ENCODE data around the gene OLFML3. TPM values are rescaled to one million over a fixed set of nuclear protein-coding genes. Genes with fewer than 3 reads are reported as not detected.

The OLFML3 gene
- 0.16 TPM in 1 of 2 replicates, not detected in the other for total RNA-seq (2014; rRNA removed; shearing (Covaris generic))
- 0.18 and 0.42 TPM in 2 replicates for polyA plus RNA-seq (2015; cell fraction: cytosol; rRNA removed)
- polyA plus RNA-seq (2015; cell fraction: nucleus; rRNA removed), result 0.23 and 0.39 TPM in 2 replicates

GRCh38 chr1:113978863-113979702, at the start of gene OLFML3:
TSS of gene OLFML3 (plus strand) at chr1:113979474. CDS start at chr1:113979517, 43 bp downstream.
- DNase-seq (ENCODE audit: low read depth, low spot score), result peak; percentile 83
- in situ Hi-C loops (cut with HindIII; ENCODE audit: low pct_unique_long_range_greater_than_20kb, low sequenced_read_pairs), result no loop called here

- DNase-seq (ENCODE audit: low read depth, low spot score), result peak; percentile 9
- in situ Hi-C loops (cut with HindIII; ENCODE audit: low pct_unique_long_range_greater_than_20kb, low sequenced_read_pairs), result no loop called here
These were observed 49.4 kb upstream of the OLFML3 start for GRCh38 chr1:113929750-113930498.

GRCh38 chr1:113930499-113931161, 48.6 kb upstream of the OLFML3 start:
- peak; percentile 25 for DNase-seq (ENCODE audit: low read depth, low spot score)
- in situ Hi-C loops (cut with HindIII; ENCODE audit: low pct_unique_long_range_greater_than_20kb, low sequenced_read_pairs), result no loop called here

DNA sequence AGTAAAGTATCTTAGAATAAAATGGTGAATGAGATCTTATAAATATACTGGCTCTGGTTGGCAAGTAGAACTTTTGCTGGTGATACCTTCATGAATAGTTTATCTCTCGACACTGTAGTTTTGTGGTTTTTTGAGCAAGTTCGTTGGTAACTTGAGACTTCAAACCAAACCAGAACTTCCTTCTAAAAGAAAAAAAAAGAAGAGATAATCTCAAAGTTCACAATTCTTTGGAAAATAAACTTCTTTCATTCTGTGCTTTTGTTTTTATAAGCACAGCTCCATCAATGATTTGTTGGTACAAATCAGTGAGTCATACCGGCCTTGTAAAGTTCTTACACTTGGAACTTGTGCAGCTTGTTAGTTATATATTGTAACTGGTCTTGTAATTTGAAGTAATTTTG, 47.8 kb upstream of the OLFML3 start:
- in situ Hi-C loops (cut with HindIII; ENCODE audit: low pct_unique_long_range_greater_than_20kb, low sequenced_read_pairs), result no loop called here
- no peak for DNase-seq (ENCODE audit: low read depth, low spot score)

GRCh38 chr1:113934006-113934405, 45.3 kb upstream of the OLFML3 start:
- in situ Hi-C loops (cut with HindIII; ENCODE audit: low pct_unique_long_range_greater_than_20kb, low sequenced_read_pairs), result no loop called here
- no peak for DNase-seq (ENCODE audit: low read depth, low spot score)

GRCh38 chr1:113934511-113935055, 44.7 kb upstream of the OLFML3 start:
- no peak for DNase-seq (ENCODE audit: low read depth, low spot score)
- in situ Hi-C loops (cut with HindIII; ENCODE audit: low pct_unique_long_range_greater_than_20kb, low sequenced_read_pairs), result no loop called here

- no peak for DNase-seq (ENCODE audit: low read depth, low spot score)
These were observed 44.1 kb upstream of the OLFML3 start for GRCh38 chr1:113935176-113935575.

GRCh38 chr1:113935970-113936369, 43.3 kb upstream of the OLFML3 start:
- no peak for DNase-seq (ENCODE audit: low read depth, low spot score)
- in situ Hi-C loops (cut with HindIII; ENCODE audit: low pct_unique_long_range_greater_than_20kb, low sequenced_read_pairs), result no loop called here

More at GRCh38 chr1:113935176-113935575, 44.1 kb upstream of the OLFML3 start:
- in situ Hi-C loops (cut with HindIII; ENCODE audit: low pct_unique_long_range_greater_than_20kb, low sequenced_read_pairs), result no loop called here

DNA sequence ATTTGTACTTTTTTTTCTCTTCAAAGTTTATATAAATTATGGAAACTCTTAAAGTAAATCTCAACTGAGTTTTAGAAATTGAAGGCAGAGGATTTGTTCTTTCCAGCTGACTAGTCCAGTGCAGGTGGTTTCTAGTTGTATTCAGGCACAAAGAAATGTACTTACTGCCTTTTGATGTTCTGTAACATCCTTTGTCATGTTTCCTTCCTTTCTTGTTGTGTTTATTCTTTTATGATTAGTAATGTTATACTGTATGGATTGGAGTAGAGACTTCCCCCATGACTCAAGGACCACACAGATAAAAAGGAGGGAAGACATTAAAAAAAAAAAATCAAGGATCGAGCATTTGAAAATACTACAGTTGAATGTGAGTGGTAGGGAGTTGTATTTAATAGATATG, 42.1 kb upstream of the OLFML3 start:
- no peak for DNase-seq (ENCODE audit: low read depth, low spot score)
- in situ Hi-C loops (cut with HindIII; ENCODE audit: low pct_unique_long_range_greater_than_20kb, low sequenced_read_pairs), result no loop called here

DNA sequence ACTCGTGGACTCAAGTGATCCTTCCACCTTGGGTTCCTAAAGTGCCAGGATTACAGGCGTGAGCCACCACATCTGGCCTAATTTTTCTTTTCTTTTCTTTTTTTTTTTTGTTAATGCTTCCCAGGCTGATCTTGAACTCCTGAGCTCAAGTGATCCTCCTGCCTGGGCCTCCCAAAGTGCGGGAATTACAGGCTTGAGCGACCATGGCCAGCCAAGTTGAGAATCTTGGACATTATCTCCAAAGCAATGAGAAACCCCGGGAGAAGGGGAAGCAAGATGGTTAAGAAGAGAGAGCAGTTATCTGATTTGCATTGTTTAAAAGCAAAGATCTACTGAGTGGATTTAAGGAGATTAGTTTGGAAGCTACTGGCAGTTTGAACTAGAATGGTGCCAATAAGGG, 41.1 kb upstream of the OLFML3 start:
- in situ Hi-C loops (cut with HindIII; ENCODE audit: low pct_unique_long_range_greater_than_20kb, low sequenced_read_pairs), result no loop called here
- DNase-seq (ENCODE audit: low read depth, low spot score), result no peak

DNA sequence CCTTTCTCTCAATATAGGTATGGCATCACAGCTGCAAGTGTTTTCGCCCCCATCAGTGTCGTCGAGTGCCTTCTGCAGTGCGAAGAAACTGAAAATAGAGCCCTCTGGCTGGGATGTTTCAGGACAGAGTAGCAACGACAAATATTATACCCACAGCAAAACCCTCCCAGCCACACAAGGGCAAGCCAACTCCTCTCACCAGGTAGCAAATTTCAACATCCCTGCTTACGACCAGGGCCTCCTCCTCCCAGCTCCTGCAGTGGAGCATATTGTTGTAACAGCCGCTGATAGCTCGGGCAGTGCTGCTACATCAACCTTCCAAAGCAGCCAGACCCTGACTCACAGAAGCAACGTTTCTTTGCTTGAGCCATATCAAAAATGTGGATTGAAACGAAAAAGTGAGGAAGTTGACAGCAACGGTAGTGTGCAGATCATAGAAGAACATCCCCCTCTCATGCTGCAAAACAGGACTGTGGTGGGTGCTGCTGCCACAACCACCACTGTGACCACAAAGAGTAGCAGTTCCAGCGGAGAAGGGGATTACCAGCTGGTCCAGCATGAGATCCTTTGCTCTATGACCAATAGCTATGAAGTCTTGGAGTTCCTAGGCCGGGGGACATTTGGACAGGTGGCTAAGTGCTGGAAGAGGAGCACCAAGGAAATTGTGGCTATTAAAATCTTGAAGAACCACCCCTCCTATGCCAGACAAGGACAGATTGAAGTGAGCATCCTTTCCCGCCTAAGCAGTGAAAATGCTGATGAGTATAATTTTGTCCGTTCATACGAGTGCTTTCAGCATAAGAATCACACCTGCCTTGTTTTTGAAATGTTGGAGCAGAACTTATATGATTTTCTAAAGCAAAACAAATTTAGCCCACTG, 38.7 kb upstream of the OLFML3 start:
- in situ Hi-C loops (cut with HindIII; ENCODE audit: low pct_unique_long_range_greater_than_20kb, low sequenced_read_pairs), result no loop called here
- no peak for DNase-seq (ENCODE audit: low read depth, low spot score)

- no peak for DNase-seq (ENCODE audit: low read depth, low spot score)
- in situ Hi-C loops (cut with HindIII; ENCODE audit: low pct_unique_long_range_greater_than_20kb, low sequenced_read_pairs), result no loop called here
These were observed 38.1 kb upstream of the OLFML3 start for GRCh38 chr1:113941245-113941559.

- no peak for DNase-seq (ENCODE audit: low read depth, low spot score)
- in situ Hi-C loops (cut with HindIII; ENCODE audit: low pct_unique_long_range_greater_than_20kb, low sequenced_read_pairs), result no loop called here
These were observed 36.7 kb upstream of the OLFML3 start for GRCh38 chr1:113942527-113942926.

DNA sequence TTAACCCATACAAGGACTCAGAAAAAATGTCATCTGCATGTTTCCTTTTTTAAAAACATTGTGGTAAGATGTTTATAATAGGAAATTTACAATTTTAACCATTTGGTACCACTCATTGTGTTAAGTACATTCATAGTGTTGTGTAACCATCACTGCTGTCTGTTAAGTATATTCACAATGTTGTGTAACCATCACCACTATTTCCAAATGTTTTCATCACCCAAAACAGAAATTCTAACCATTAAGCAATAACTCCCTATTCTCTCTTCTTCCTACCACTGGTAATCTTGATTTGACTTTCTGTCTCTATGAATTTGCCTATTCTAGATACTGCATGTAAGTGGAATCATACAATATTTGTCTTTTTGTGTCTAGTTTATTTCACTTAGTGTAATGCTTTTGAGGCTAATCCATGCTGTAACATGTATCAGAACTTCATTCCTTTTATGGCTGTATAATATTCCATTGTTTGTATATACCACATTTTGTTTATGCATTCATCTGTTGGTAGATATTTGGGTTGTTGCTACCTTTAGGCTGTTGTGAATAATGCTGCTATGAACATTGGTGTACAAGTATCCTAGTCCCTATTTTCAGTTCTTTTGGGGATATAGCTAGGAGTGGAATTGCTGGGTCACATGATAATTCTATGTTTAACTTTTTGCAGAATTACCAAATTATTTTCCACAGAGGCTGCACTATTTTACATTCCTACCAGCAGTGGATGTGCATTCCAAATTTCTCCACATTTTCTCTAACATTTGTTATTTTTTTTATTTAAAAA, 36.1 kb upstream of the OLFML3 start:
- no peak for DNase-seq (ENCODE audit: low read depth, low spot score)
- in situ Hi-C loops (cut with HindIII; ENCODE audit: low pct_unique_long_range_greater_than_20kb, low sequenced_read_pairs), result no loop called here

DNA sequence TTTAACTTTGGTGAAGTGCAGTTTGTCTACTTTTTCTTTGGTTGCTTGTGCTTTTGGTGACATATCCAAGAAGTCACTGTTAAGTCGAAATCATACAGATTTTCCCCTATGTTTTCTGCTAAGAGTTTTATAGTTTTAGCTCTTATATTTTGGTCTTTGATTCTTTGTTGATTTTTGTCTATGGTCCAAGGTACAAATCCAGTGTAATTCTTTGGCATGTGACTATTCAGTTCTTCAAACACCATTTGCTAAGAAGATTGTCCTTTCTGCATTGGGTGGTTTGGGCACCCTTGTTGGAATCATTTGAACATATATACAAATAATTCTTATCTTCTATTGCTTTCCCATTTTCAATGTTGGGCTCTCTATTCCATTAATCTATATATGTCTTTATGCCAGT, 33.9 kb upstream of the OLFML3 start:
- in situ Hi-C loops (cut with HindIII; ENCODE audit: low pct_unique_long_range_greater_than_20kb, low sequenced_read_pairs), result no loop called here
- no peak for DNase-seq (ENCODE audit: low read depth, low spot score)

DNA sequence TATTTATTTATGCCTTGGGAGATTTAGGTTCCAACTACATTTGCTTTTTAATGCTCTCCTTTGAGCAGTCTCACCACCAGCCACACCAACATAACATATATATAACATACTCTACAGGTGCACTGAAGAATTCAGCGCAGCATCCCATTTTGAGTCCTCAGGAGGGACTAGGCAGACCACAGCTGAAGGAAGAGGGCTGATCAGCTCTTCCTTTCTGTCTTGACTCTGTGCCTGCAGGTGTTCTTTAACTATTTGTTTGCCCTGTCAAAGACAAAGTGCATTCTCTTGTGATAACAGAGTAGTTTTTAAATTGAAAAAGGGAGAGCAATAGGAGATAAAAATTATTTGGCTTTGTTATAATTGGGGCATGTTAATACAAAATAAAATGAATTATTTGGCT, 33.2 kb upstream of the OLFML3 start:
- in situ Hi-C loops (cut with HindIII; ENCODE audit: low pct_unique_long_range_greater_than_20kb, low sequenced_read_pairs), result no loop called here
- no peak for DNase-seq (ENCODE audit: low read depth, low spot score)

Measured in SK-MEL-5 (cell line).